SK-N-MC (cell line): ENCODE results near the gene LMF1.

Source experiments
- DNase-seq: peaks from one replicate; pipeline ENCODE4 v3.0.0-alpha.2; 2011; ENCODE audit warnings: low read depth, low spot score
- H3K27ac ChIP-seq: fragments of 200-600 bp; sonication (generic); 2 replicates; pipeline ENCODE4 v1.5.1; 2016; ENCODE audit warnings: mixed run types
- H3K36me3 ChIP-seq: fragments of 200-600 bp; sonication (generic); 2 replicates; pipeline ENCODE4 v1.6.1; 2017; ENCODE audit warnings: antibody characterized with exemption, low read length, mixed read lengths; ENCODE audit not compliant: insufficient read depth
- H3K4me3 ChIP-seq: fragments of 200-600 bp; sonication (generic); 2 replicates; pipeline ENCODE4 v1.5.1; 2016
- H3K9ac ChIP-seq: fragments of 200-600 bp; sonication (generic); 2 replicates; pipeline ENCODE4 v1.8.0; 2017; ENCODE audit warnings: mixed run types, mixed read lengths; ENCODE audit not compliant: insufficient read length
- H3K9me3 ChIP-seq: fragments of 200-600 bp; sonication (generic); 2 replicates; pipeline ENCODE4 v1.6.1; 2017; ENCODE audit warnings: low read depth, mild to moderate bottlenecking, antibody characterized with exemption, low read length, moderate library complexity, mixed read lengths
- EZH2 ChIP-seq: fragments of 200-600 bp; sonication (generic); IDR thresholded peaks from one replicate; pipeline ENCODE4 v1.6.1; 2017; ENCODE audit warnings: antibody characterized with exemption
- FOXP2 ChIP-seq: optimal IDR thresholded peaks from 2 replicates; pipeline ENCODE3; 2011; ENCODE audit warnings: mild to moderate bottlenecking, moderate library complexity; ENCODE audit not compliant: insufficient read depth; ENCODE audit errors: extremely low read length, control extremely low read depth
- POLR2AphosphoS5 ChIP-seq: IDR thresholded peaks from 2 replicates; pipeline ENCODE4 v1.6.1; 2012; ENCODE audit warnings: mild to moderate bottlenecking, low read depth, low read length, borderline replicate concordance

The LMF1 gene

GRCh38 chr16:1012722-1013592, 42.2 kb upstream of the LMF1 start:
- TF ChIP-seq EZH2 (no peak), FOXP2 (no peak), POLR2AphosphoS5 (no peak)
- no peak for DNase-seq
- Histone ChIP-seq H3K9ac (no peak overlapping the region), H3K36me3 (no peaks in the 10 kb centered on the region), H3K27ac (no peak overlapping the region), H3K9me3 (no peaks in the 10 kb centered on the region), H3K4me3 (no peak overlapping the region)

- TF ChIP-seq POLR2AphosphoS5 (no peak), EZH2 (no peak), FOXP2 (no peak)
- H3K4me3 ChIP-seq, result no peak overlapping the region
- no peaks in the 10 kb centered on the region for H3K9me3 ChIP-seq
Measured at GRCh38 chr16:1012135-1012534, 41.4 kb upstream of the LMF1 start.

GRCh38 chr16:1011316-1012082, 40.7 kb upstream of the LMF1 start:
- H3K27ac ChIP-seq, result no peak overlapping the region
- DNase-seq, result no peak
- H3K9ac ChIP-seq, result no peak overlapping the region
- TF ChIP-seq POLR2AphosphoS5, result no peak
- no peak for TF ChIP-seq EZH2
- TF ChIP-seq FOXP2, result no peak
- no peaks in the 10 kb centered on the region for H3K36me3 ChIP-seq
- H3K4me3 ChIP-seq, result no peak overlapping the region
- no peaks in the 10 kb centered on the region for H3K9me3 ChIP-seq

More at GRCh38 chr16:1012135-1012534, 41.4 kb upstream of the LMF1 start:
- Histone ChIP-seq H3K36me3 (no peaks in the 10 kb centered on the region), H3K9ac (no peak overlapping the region), H3K27ac (no peak overlapping the region)
- no peak for DNase-seq

- DNase-seq, result no peak
- H3K36me3 ChIP-seq, result no peaks in the 10 kb centered on the region
- H3K9ac ChIP-seq, result no peak overlapping the region
- no peak overlapping the region for H3K27ac ChIP-seq
- no peak overlapping the region; the same call in 1 of the 2 replicates for H3K4me3 ChIP-seq
- TF ChIP-seq POLR2AphosphoS5, result no peak
- no peak for TF ChIP-seq FOXP2
- no peak for TF ChIP-seq EZH2
- no peaks in the 10 kb centered on the region for H3K9me3 ChIP-seq
Measured at GRCh38 chr16:1010815-1011214, 40.0 kb upstream of the LMF1 start.

- Histone ChIP-seq H3K36me3 (no peaks in the 10 kb centered on the region), H3K9ac (no peak overlapping the region), H3K9me3 (no peaks in the 10 kb centered on the region), H3K27ac (no peak overlapping the region), H3K4me3 (peak overlapping the region; percentile 33; the same call in 1 of the 2 replicates)
- DNase-seq, result no peak
- TF ChIP-seq FOXP2, result no peak
- no peak for TF ChIP-seq EZH2
- no peak for TF ChIP-seq POLR2AphosphoS5
Measured at GRCh38 chr16:1010251-1010650, 39.5 kb upstream of the LMF1 start.

- TF ChIP-seq EZH2, result no peak
- TF ChIP-seq FOXP2, result no peak
- TF ChIP-seq POLR2AphosphoS5, result no peak
- H3K9ac ChIP-seq, result no peak overlapping the region
Measured at GRCh38 chr16:1009358-1010150, 38.8 kb upstream of the LMF1 start.

GRCh38 chr16:1008085-1008484, 37.3 kb upstream of the LMF1 start:
- DNase-seq, result no peak
- no peaks in the 10 kb centered on the region for H3K9me3 ChIP-seq
- no peak overlapping the region for H3K27ac ChIP-seq
- H3K9ac ChIP-seq, result no peak overlapping the region
- H3K4me3 ChIP-seq, result no peak overlapping the region
- no peaks in the 10 kb centered on the region for H3K36me3 ChIP-seq
- TF ChIP-seq FOXP2, result no peak

More at GRCh38 chr16:1009358-1010150, 38.8 kb upstream of the LMF1 start:
- H3K4me3 ChIP-seq, result no peak overlapping the region
- H3K9me3 ChIP-seq, result no peaks in the 10 kb centered on the region
- H3K36me3 ChIP-seq, result no peaks in the 10 kb centered on the region
- H3K27ac ChIP-seq, result no peak overlapping the region
- no peak for DNase-seq

GRCh38 chr16:1007284-1007850, 36.6 kb upstream of the LMF1 start:
- DNase-seq, result no peak
- H3K36me3 ChIP-seq, result no peaks in the 10 kb centered on the region
- TF ChIP-seq POLR2AphosphoS5 (no peak), EZH2 (no peak), FOXP2 (no peak)
- H3K9ac ChIP-seq, result no peak overlapping the region
- no peak overlapping the region for H3K27ac ChIP-seq
- H3K9me3 ChIP-seq, result no peaks in the 10 kb centered on the region
- no peak overlapping the region for H3K4me3 ChIP-seq

- H3K27ac ChIP-seq, result no peak overlapping the region
- no peak overlapping the region for H3K9ac ChIP-seq
- H3K36me3 ChIP-seq, result no peaks in the 10 kb centered on the region
- no peak overlapping the region for H3K4me3 ChIP-seq
- no peak for DNase-seq
- H3K9me3 ChIP-seq, result no peaks in the 10 kb centered on the region
- TF ChIP-seq EZH2 (no peak), POLR2AphosphoS5 (no peak), FOXP2 (no peak)
Measured at GRCh38 chr16:1006781-1007180, 36.0 kb upstream of the LMF1 start.
